Measurements from ENCODE around the gene MRPL43. TPM values are rescaled to one million over a fixed set of nuclear protein-coding genes. Genes with fewer than 3 reads are reported as not detected.

Gene MRPL43
- 56.2 and 57.8 TPM in 2 replicates for total RNA-seq
- total RNA-seq (2013): 47.7 TPM
- 80.4 and 99.4 TPM in 2 replicates for polyA plus RNA-seq
- 57.4 and 74.5 TPM in 2 replicates for polyA minus RNA-seq

- Mint-ChIP-seq H3K27me3 (no peaks in the 10 kb centered on the region), H3K4me3 (peak within 1 kb of the TSS; percentile 97), H3K9me3 (ENCODE audit: insufficient read depth) (no peaks in the 10 kb centered on the region), H3K27ac (peak within 1 kb of the TSS; percentile 84), H3K4me1 (peaks cover 36% of the 10 kb centered on the region)
- WGBS (ENCODE audit: insufficient coverage): under 1% methylated on average over 75 of the region's 75 CpGs
- Histone ChIP-seq H3K9ac (ENCODE audit: low read length) (peak within 1 kb of the TSS; percentile 77), H3K4me3 (ENCODE audit: control extremely low read depth in 1 of 5, extremely low read depth in 1 of 5, insufficient read depth in 1 of 5, low read depth in 2 of 5, low read length in 4 of 5) (peak within 1 kb of the TSS; percentile 68 to 95 (median 94)), H3K27me3 (replicated peaks in 1 of 4; ENCODE audit: control extremely low read depth in 1 of 4, control insufficient read depth in 3 of 4, insufficient read depth in 4 of 4, low read length in 3 of 4) (no peaks in the 10 kb centered on the region), H3K9me3 (ENCODE audit: control extremely low read depth in 1 of 3, control insufficient read depth in 2 of 3, insufficient read depth in 1 of 3, low read length in 2 of 3) (no peaks in the 10 kb centered on the region), H3K27ac (ENCODE audit: low read length in 2 of 2) (peak within 1 kb of the TSS; percentile 15 to 51), H3K36me3 (replicated peaks in 1 of 2; ENCODE audit: control extremely low read depth in 1 of 2, control insufficient read depth in 1 of 2, extremely low read depth in 1 of 2, insufficient read depth in 2 of 2, low read length in 1 of 2) (peaks cover 0 to 36% of the 10 kb centered on the region in 2 experiments), H3K4me1 (ENCODE audit: control insufficient read depth in 2 of 2, insufficient read depth in 2 of 2, low read length in 2 of 2) (peaks cover 18 to 28% of the 10 kb centered on the region in 2 donors), H2AFZ (ENCODE audit: insufficient read depth, low read depth, low read length, poor library complexity, severe bottlenecking) (peak within 1 kb of the TSS; percentile 98), H3K4me2 (replicated peaks; ENCODE audit: low read depth, low read length, poor library complexity, severe bottlenecking) (peak within 1 kb of the TSS; percentile 82), H4K20me1 (ENCODE audit: control insufficient read depth, insufficient read depth, low read length, poor library complexity, severe bottlenecking) (peaks cover 22% of the 10 kb centered on the region), H3K79me2 (ENCODE audit: control insufficient read depth, insufficient read depth, low read length) (peaks cover 47% of the 10 kb centered on the region)
- TF ChIP-seq EZH2 (IDR thresholded peaks at IDR 0.05; ENCODE audit: borderline replicate concordance, insufficient read depth, low read depth, low read length, poor library complexity, severe bottlenecking): no peak
- no peak for TF ChIP-seq CTCF (IDR thresholded peaks at IDR 0.05)
- DNase-seq: peak; percentile 91
- intact Hi-C loops (cut with micrococcal nuclease): loop anchor here (1.0 to 2.0 kb wide), 5 partner anchors 10 to 700 kb away; partner anchors contain the start of genes BLOC1S2 and SLF2
- peak; percentile 93 for ATAC-seq (ENCODE audit: low read depth)
- ChIA-PET CTCF (interaction anchor here (1.2 to 5.6 kb wide), 5 partner anchors 10 to 80 kb away, joined by 3 to 49 read pairs (median 5); partner anchors contain the start of gene SEMA4G), POLR2A (interaction anchor here (2.4 kb wide), 1 partner anchor 10 kb away, joined by 15 read pairs; no protein-coding TSS in a partner anchor)
These were observed at the start of gene MRPL43, which contains the start of gene TWNK for GRCh38 chr10:100986952-100987684. Gene MRPL43 (minus strand): TSS chr10:100987497. CDS start chr10:100987443, 54 bp downstream. Gene TWNK (plus strand): TSS chr10:100987543. CDS start chr10:100988211, 668 bp downstream.

GRCh38 chr10:101036726-101037125 lies 49.4 kb upstream of the MRPL43 start:
- H3K27ac Mint-ChIP-seq: no peak overlapping the region
- no peak overlapping the region for H3K4me2 ChIP-seq (replicated peaks; ENCODE audit: low read depth, low read length, poor library complexity, severe bottlenecking)
- peaks cover 4% of the 10 kb centered on the region for H4K20me1 ChIP-seq (ENCODE audit: control insufficient read depth, insufficient read depth, low read length, poor library complexity, severe bottlenecking)
- H3K9me3 Mint-ChIP-seq (ENCODE audit: insufficient read depth): no peaks in the 10 kb centered on the region
- H3K4me3 ChIP-seq (ENCODE audit: control extremely low read depth in 1 of 5, extremely low read depth in 1 of 5, insufficient read depth in 1 of 5, low read depth in 2 of 5, low read length in 4 of 5): no peak overlapping the region
- no peak overlapping the region for H3K9ac ChIP-seq (ENCODE audit: low read length)
- H3K27ac ChIP-seq (ENCODE audit: low read length in 2 of 2): no peak overlapping the region
- H3K27me3 ChIP-seq (replicated peaks in 1 of 4; ENCODE audit: control extremely low read depth in 1 of 4, control insufficient read depth in 3 of 4, insufficient read depth in 4 of 4, low read length in 3 of 4): no peaks in the 10 kb centered on the region
- CTCF ChIA-PET: interaction anchor here (7.3 to 7.8 kb wide), 2 partner anchors 16 to 28 kb away, joined by 93 to 306 read pairs; partner anchors contain the start of gene KAZALD1
- intact Hi-C loops (cut with micrococcal nuclease): no loop called here
- peaks cover 6 to 13% of the 10 kb centered on the region in 2 donors for H3K4me1 ChIP-seq (ENCODE audit: control insufficient read depth in 2 of 2, insufficient read depth in 2 of 2, low read length in 2 of 2)
- H2AFZ ChIP-seq (ENCODE audit: insufficient read depth, low read depth, low read length, poor library complexity, severe bottlenecking): no peak overlapping the region
- peaks cover 0 to 2% (median 0%) of the 10 kb centered on the region in 3 donors for H3K9me3 ChIP-seq (ENCODE audit: control extremely low read depth in 1 of 3, control insufficient read depth in 2 of 3, insufficient read depth in 1 of 3, low read length in 2 of 3)
- no peaks in the 10 kb centered on the region for H3K79me2 ChIP-seq (ENCODE audit: control insufficient read depth, insufficient read depth, low read length)
- no peak for TF ChIP-seq CTCF (IDR thresholded peaks at IDR 0.05)
- no peak for TF ChIP-seq EZH2 (IDR thresholded peaks at IDR 0.05; ENCODE audit: borderline replicate concordance, insufficient read depth, low read depth, low read length, poor library complexity, severe bottlenecking)
- H3K4me1 Mint-ChIP-seq: peaks cover 12% of the 10 kb centered on the region
- no peak overlapping the region for H3K4me3 Mint-ChIP-seq
- no peak for ATAC-seq (ENCODE audit: low read depth)
- WGBS (ENCODE audit: insufficient coverage): 86% methylated on average over 6 of the region's 7 CpGs
- no peaks in the 10 kb centered on the region for H3K27me3 Mint-ChIP-seq
- DNase-seq: peak; percentile 7
- peaks cover 0 to 14% of the 10 kb centered on the region in 2 experiments for H3K36me3 ChIP-seq (replicated peaks in 1 of 2; ENCODE audit: control extremely low read depth in 1 of 2, control insufficient read depth in 1 of 2, extremely low read depth in 1 of 2, insufficient read depth in 2 of 2, low read length in 1 of 2)
- POLR2A ChIA-PET: no interaction called here

Data from B cell (primary cell).